Inflammatory macrophage treated with lipopolysaccharide for 1 hour (primary cell): Measurements from ENCODE around the gene SHROOM4.

Experiments used
- DNase-seq, 2 donors: peaks; one replicate each; pipeline ENCODE4 v3.0.0-alpha.2; 2020 to 2022

SHROOM4 gene

GRCh38 chrX:50609796-50610195, 204.2 kb downstream of the SHROOM4 start:
- DNase-seq: no peak

- no peak for DNase-seq
Measured at GRCh38 chrX:50606300-50606950, 207.6 kb downstream of the SHROOM4 start.

- no peak for DNase-seq
Measured at GRCh38 chrX:50596056-50596455, 217.9 kb downstream of the SHROOM4 start.

- no peak for DNase-seq
Measured at GRCh38 chrX:50594788-50595187, 219.2 kb downstream of the SHROOM4 start.

- DNase-seq: no peak
Measured at GRCh38 chrX:50586980-50587379, 227.0 kb downstream of the SHROOM4 start.

GRCh38 chrX:50586407-50586806, 227.6 kb downstream of the SHROOM4 start:
- DNase-seq: no peak

- no peak for DNase-seq
Measured at GRCh38 chrX:50581405-50581804, 232.6 kb downstream of the SHROOM4 start.

- peak; percentile 48 to 74 for DNase-seq
Measured at GRCh38 chrX:50579955-50580354, 234.0 kb downstream of the SHROOM4 start.

GRCh38 chrX:50577326-50577725, 236.7 kb downstream of the SHROOM4 start:
- DNase-seq: no peak

GRCh38 chrX:50567636-50568035, 246.4 kb downstream of the SHROOM4 start:
- DNase-seq: no peak

- DNase-seq: no peak
Measured at GRCh38 chrX:50565718-50566117, 248.3 kb downstream of the SHROOM4 start.
